Right lobe of liver (tissue), 6 donors: ENCODE measurements around the gene UBXN4. TPM values are rescaled to one million over a fixed set of nuclear protein-coding genes. Genes with fewer than 3 reads are reported as not detected.
"Not testable (repeated sequence)": the region's sequence is repeated elsewhere in the genome, so short reads cannot be mapped to it uniquely, and the experiment has no call there.

Experiments used
- ATAC-seq, 4 donors: fragments of 200-7000 bp; cut with Tn5 transposase; one replicate each; pipeline ENCODE4 v1.9.1; 2020; ENCODE audit warnings: mild to moderate bottlenecking in 4 of 4, moderate library complexity in 4 of 4
- DNase-seq, 3 donors: peaks; one replicate each; pipeline ENCODE4 v3.0.0-alpha.2; 2020
- H3K27ac ChIP-seq, 3 donors: fragments of 200-600 bp; one replicate each; pipeline ENCODE4 v1.8.0; 2022
- H3K27me3 ChIP-seq, 2 donors: fragments of 200-600 bp; one replicate each; pipeline ENCODE4 v1.8.0; 2022
- H3K36me3 ChIP-seq, 4 donors: fragments of 200-600 bp; sonication (generic) in 1 of 4; one replicate each; pipeline versions ENCODE4 v1.5.1 to v1.8.0; 2017 to 2022; ENCODE audit warnings: control low read depth in 1 of 4
- H3K4me1 ChIP-seq, 4 donors: fragments of 200-600 bp; sonication (generic) in 1 of 4; one replicate each; pipeline versions ENCODE4 v1.5.1 to v1.8.0; 2017 to 2022; ENCODE audit warnings: control low read depth in 1 of 4
- H3K4me3 ChIP-seq, 3 donors: fragments of 200-600 bp; one replicate each; pipeline ENCODE4 v1.8.0; 2022
- H3K9me3 ChIP-seq, 4 donors: fragments of 200-600 bp; sonication (generic) in 1 of 4; one replicate each; pipeline versions ENCODE4 v1.5.1 to v1.8.0; 2017 to 2022; ENCODE audit warnings: control low read depth in 1 of 4
- CTCF ChIP-seq, 4 donors: fragments of 200-600 bp in 3 of 4; fragments of 450-650 bp in 1 of 4; IDR thresholded peaks; one replicate each; pipeline versions ENCODE4 v1.5.1 to v1.8.0; 2016 to 2022; ENCODE audit warnings: antibody characterized with exemption in 4 of 4, mild to moderate bottlenecking in 2 of 4
- POLR2A ChIP-seq: fragments of 450-650 bp; IDR thresholded peaks from one replicate; pipeline ENCODE4 v1.6.1; 2017; ENCODE audit warnings: antibody characterized with exemption, mild to moderate bottlenecking
- WGBS: methylation state at CpG from one replicate; pipeline ENCODE4 v1.1.6; 2018; ENCODE audit warnings: low coverage, low lambda C conversion rate; ENCODE audit not compliant: insufficient coverage; ENCODE audit errors: missing lambda C conversion rate; 5-methylcytosine and 5-hydroxymethylcytosine counted together
- intact Hi-C, 2 donors: fragments of 100-400 bp; cut with DNase I; formaldehyde crosslinking; loops; one replicate each; pipeline versions ENCODE4 v1.11.2 to v1.14.1; 2022
- total RNA-seq, 6 experiments: library from RNA; depleted of rRNA in 2 of 6; stranded (reverse); fragments of >200 nt in 2 of 6; fragmentation: NEBNext Ultra II Directional in 3 of 6; extraction: Animal tissue kit (Norgen Biotek cat#: 25700) in 3 of 6; gene quantifications; one replicate each; pipeline versions ENCODE4 v1.1.0 to v1.2.4, GENCODE V29; 2016 to 2023
- donor health status: DM: no; HTN: yes; CAD: no.
- donor health status: DM: no; HTN: no; CAD: no.
- donor health status: DM: no; HTN: no; CAD: no.
- donor health status: DM: no; HTN: yes; CAD: no.
- donor health status: DM: no; HTN: yes; CAD: no.

UBXN4 gene
- total RNA-seq, 6 experiments from 2014 or later: 49.4 to 78.2 (median 62.5) TPM

DNA sequence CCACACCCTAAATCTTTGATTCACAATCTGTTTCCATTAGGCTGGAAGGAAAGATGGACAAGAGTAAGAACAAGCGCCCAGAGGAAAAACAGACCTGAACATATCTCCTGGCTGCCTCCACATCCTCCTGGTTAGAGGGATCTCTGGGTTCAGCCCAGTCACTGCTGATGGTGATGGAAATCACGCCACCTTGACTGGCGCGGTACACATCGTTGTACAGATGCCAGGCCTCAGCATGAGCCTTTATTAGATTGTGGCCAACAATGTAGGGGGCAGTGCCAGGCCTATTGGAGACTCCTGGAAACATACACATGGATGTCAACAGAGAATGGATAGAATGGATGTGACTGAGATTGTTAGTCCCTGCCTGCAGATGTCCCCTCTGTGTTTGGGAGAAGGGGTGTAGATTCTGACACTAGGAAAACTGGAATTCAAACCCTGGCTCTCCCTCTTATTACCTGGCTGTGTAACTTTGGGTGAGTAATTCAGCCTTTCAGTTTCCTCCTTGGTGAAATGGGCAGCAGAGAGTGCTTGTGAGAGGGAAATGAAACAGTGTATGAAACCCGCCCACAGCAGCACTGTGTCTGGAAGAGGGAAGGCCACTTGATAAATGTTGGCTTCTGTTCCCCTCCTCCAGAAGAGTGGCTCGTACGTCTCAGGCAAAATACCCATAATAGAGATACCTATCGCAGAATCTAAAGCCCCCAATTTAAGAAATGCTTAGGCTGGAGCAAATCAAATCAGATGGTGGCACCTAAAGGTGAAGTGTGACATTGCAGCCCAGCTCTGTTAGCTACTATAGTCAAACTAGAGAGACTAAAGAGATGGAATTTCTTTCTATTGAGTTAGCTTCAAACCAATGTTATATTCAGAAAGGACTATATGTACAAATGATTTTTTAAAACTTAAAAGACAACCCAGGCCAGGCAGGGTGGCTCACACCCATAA, 59.1 kb downstream of the UBXN4 start:
- Histone ChIP-seq H3K4me1 (no peaks in the 10 kb centered on the region), H3K27me3 (no peaks in the 10 kb centered on the region), H3K4me3 (no peak overlapping the region), H3K27ac (no peak overlapping the region), H3K9me3 (no peaks in the 10 kb centered on the region), H3K36me3 (no peaks in the 10 kb centered on the region)
- TF ChIP-seq POLR2A (no peak), CTCF (IDR thresholded peaks at IDR 0.05) (no peak)
- intact Hi-C loops: no loop called here
- WGBS: 75% methylated on average over 5 of the region's 9 CpGs
- ATAC-seq: no peak
- DNase-seq: no peak

- TF ChIP-seq POLR2A (no peak), CTCF (IDR thresholded peaks at IDR 0.05) (no peak)
- DNase-seq (no peak), ATAC-seq (no peak)
- H3K9me3 ChIP-seq: no peaks in the 10 kb centered on the region
- no peaks in the 10 kb centered on the region for H3K36me3 ChIP-seq
- H3K27me3 ChIP-seq: no peaks in the 10 kb centered on the region
- H3K27ac ChIP-seq: no peak overlapping the region
- intact Hi-C loops: no loop called here
- WGBS: 63% methylated on average over 3 of the region's 3 CpGs
- no peak overlapping the region for H3K4me3 ChIP-seq
- no peaks in the 10 kb centered on the region for H3K4me1 ChIP-seq
Observed at GRCh38 chr2:135802350-135802749, 60.7 kb downstream of the UBXN4 start.

- intact Hi-C loops: no loop called here
- no peaks in the 10 kb centered on the region for H3K9me3 ChIP-seq
- no peak overlapping the region for H3K4me3 ChIP-seq
- DNase-seq (no peak), ATAC-seq (no peak)
- no peaks in the 10 kb centered on the region for H3K36me3 ChIP-seq
- TF ChIP-seq POLR2A: no peak
- H3K4me1 ChIP-seq: no peaks in the 10 kb centered on the region
- H3K27ac ChIP-seq: no peak overlapping the region
- H3K27me3 ChIP-seq: no peaks in the 10 kb centered on the region
- WGBS: 63% methylated on average over 1 of the region's 2 CpGs
Observed at GRCh38 chr2:135803278-135803677, 61.6 kb downstream of the UBXN4 start.

- DNase-seq, H3K27ac ChIP-seq, H3K9me3 ChIP-seq, intact Hi-C loops, H3K27me3 ChIP-seq, ATAC-seq, H3K36me3 ChIP-seq, H3K4me3 ChIP-seq, H3K4me1 ChIP-seq: not testable (repeated sequence)
- 73% methylated on average over 2 of the region's 3 CpGs for WGBS
Observed at GRCh38 chr2:135807874-135808273, 66.2 kb downstream of the UBXN4 start.

DNA sequence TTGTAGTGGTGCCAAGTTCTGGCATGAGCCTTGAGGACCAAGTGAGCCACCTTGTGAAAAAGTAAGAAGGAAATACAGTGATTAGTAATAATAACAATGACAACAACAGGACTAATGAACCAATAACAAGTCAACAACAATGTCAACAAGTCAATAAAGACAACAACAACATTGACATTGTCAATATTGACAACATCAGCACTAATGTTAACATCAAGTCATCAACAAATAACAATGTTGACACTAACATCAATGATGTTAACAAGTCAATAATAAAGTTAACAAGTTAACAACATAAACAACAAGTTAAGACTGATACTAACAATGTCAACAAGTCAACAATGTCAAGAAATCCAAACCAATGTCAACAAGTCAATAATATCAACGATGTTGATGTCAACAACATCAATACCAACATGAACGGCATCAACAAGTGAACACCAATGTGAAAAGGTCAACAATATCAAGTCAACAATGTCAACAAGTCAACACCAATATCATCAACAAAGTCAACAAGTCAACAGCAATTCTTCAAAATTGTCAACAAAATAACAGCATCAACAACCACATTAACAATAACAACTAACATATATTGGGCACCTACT, 71.4 kb downstream of the UBXN4 start:
- Histone ChIP-seq H3K4me1 (no peaks in the 10 kb centered on the region), H3K4me3 (no peak overlapping the region), H3K9me3 (no peaks in the 10 kb centered on the region), H3K27ac (no peak overlapping the region), H3K36me3 (no peaks in the 10 kb centered on the region), H3K27me3 (no peaks in the 10 kb centered on the region)
- intact Hi-C loops: no loop called here
- TF ChIP-seq POLR2A: no peak
- TF ChIP-seq CTCF (IDR thresholded peaks at IDR 0.05): no peak
- DNase-seq: no peak
- no peak for ATAC-seq
- WGBS: 39% methylated on average over 2 of the region's 2 CpGs
